K562 (cell line): ENCODE results near the gene NOSIP. TPM values are rescaled to one million over a fixed set of nuclear protein-coding genes. Genes with fewer than 3 reads are reported as not detected.
A peak's percentile ranks its signal among the peaks of the same experiment; 100 is the strongest.

Experiments
- ATAC-seq: fragments of 200-7000 bp; cut with Tn5 transposase; 3 replicates; pipeline ENCODE4 v1.9.1; 2020; ENCODE audit warnings: moderate library complexity
- BruUV-seq: library from RNA; stranded (reverse); fragments of 400-500 nt; replicated peaks from 2 replicates; lab custom pipeline; 2021; lab: Mats Ljungman, UMichigan
- CTCF ChIA-PET: fragments of 300-600 bp; formaldehyde crosslinking; extraction: SDS; loops from one replicate; lab custom pipeline; 2021; ENCODE audit warnings: low intra/inter-chr PET ratio; lab: Yijun Ruan, JAX
- POLR2A ChIA-PET: fragments of 300-600, 350-650 bp; sonication (Branson Sonifier 250); formaldehyde crosslinking; extraction: SDS; loops from one replicate; lab custom pipeline; 2021; ENCODE audit warnings: antibody characterized with exemption, inconsistent platforms; lab: Yijun Ruan, JAX
- DNase-seq, 4 experiments: peaks; one replicate each; pipeline versions ENCODE4 v3.0.0 to v3.0.0-alpha.2; 2011 to 2018; ENCODE audit warnings: low spot score in 3 of 4, mixed read lengths in 3 of 4; ENCODE audit errors: extremely low read depth in 1 of 4
- FAIRE-seq: peaks from 2 replicates; lab custom pipeline; 2011; peaks lifted over from hg19 to GRCh38; lab: Jason Lieb, UNC
- H2AFZ ChIP-seq: 2 replicates; pipeline ENCODE4 v1.6.0; 2011; ENCODE audit warnings: low read depth, low read length, control low read depth, inconsistent platforms
- H3K27ac ChIP-seq: fragments of 200-600 bp; 3 replicates; pipeline ENCODE4 v1.8.0; 2011; ENCODE audit warnings: low read depth, mild to moderate bottlenecking, control low read depth, inconsistent platforms, low read length, moderate library complexity, mixed read lengths; ENCODE audit errors: extremely low read depth
- H3K27me3 ChIP-seq, 2 experiments: fragments of 300-600 bp in 1 of 2; 2 replicates in 1 of 2; 3 replicates in 1 of 2; pipeline versions ENCODE4 v1.6.0 to v1.8.0; 2011; ENCODE audit warnings: inconsistent platforms in 2 of 2, low read length in 2 of 2, mild to moderate bottlenecking in 1 of 2, mixed read lengths in 1 of 2, moderate library complexity in 1 of 2; ENCODE audit not compliant: control insufficient read depth in 2 of 2, insufficient read depth in 2 of 2
- H3K36me3 ChIP-seq: fragments of 300-600 bp; 3 replicates; pipeline ENCODE4 v1.8.0; 2011; ENCODE audit warnings: mild to moderate bottlenecking, low read length, inconsistent platforms; ENCODE audit not compliant: control insufficient read depth, insufficient read depth
- H3K4me1 ChIP-seq, 2 experiments: fragments of 200-600 bp in 1 of 2; replicated peaks in 1 of 2; 2 replicates in 1 of 2; 3 replicates in 1 of 2; pipeline versions ENCODE4 v1.5.1 to v1.8.0; 2011; ENCODE audit warnings: inconsistent platforms in 2 of 2, low read length in 2 of 2, mild to moderate bottlenecking in 1 of 2, mixed read lengths in 1 of 2, moderate library complexity in 1 of 2; ENCODE audit not compliant: control insufficient read depth in 2 of 2, insufficient read depth in 2 of 2
- H3K4me2 ChIP-seq: 2 replicates; pipeline ENCODE4 v1.6.1; 2011; ENCODE audit warnings: low read length, control low read depth, inconsistent platforms, mixed read lengths; ENCODE audit not compliant: insufficient read depth
- H3K4me3 ChIP-seq: fragments of 200-600 bp; sonication (generic), shearing (Covaris generic); 2 replicates; pipeline ENCODE4 v1.5.1; 2016; ENCODE audit warnings: control low read depth, inconsistent platforms
- H3K79me2 ChIP-seq: fragments of 200-600 bp; 3 replicates; pipeline ENCODE4 v1.8.0; 2011; ENCODE audit warnings: low read length, inconsistent platforms; ENCODE audit not compliant: control insufficient read depth, insufficient read depth
- H3K9ac ChIP-seq, 2 experiments: 2 replicates each; pipeline versions ENCODE4 v1.6.0 to v1.6.1; 2011; ENCODE audit warnings: low read depth in 2 of 2, low read length in 2 of 2, control low read depth in 1 of 2, inconsistent platforms in 1 of 2, mild to moderate bottlenecking in 1 of 2, mixed read lengths in 1 of 2; ENCODE audit not compliant: insufficient read depth in 1 of 2
- H3K9me1 ChIP-seq: one replicate; pipeline ENCODE4 v1.6.0; 2011; ENCODE audit warnings: inconsistent platforms, mild to moderate bottlenecking, low read length, moderate library complexity; ENCODE audit not compliant: control insufficient read depth, insufficient read depth
- H3K9me3 ChIP-seq: replicated peaks from 2 replicates; pipeline ENCODE4 v1.5.1; 2011; ENCODE audit warnings: low read depth, low read length, inconsistent platforms; ENCODE audit not compliant: control insufficient read depth, insufficient read depth
- H4K20me1 ChIP-seq: replicated peaks from 2 replicates; pipeline ENCODE4 v1.6.1; 2011; ENCODE audit warnings: low read length, inconsistent platforms, mixed read lengths; ENCODE audit not compliant: control insufficient read depth, insufficient read depth
- FOXO4 ChIP-seq: fragments of 450-650 bp; formaldehyde crosslinking; IDR thresholded peaks from 2 replicates; pipeline ENCODE4 v1.4.0; 2020; ENCODE audit warnings: mild to moderate bottlenecking, moderate library complexity
- ZFP36 ChIP-seq: fragments of 150-350 bp; IDR thresholded peaks from 2 replicates; pipeline ENCODE4 v1.6.1; 2018; ENCODE audit warnings: low read length, low read depth; ENCODE audit not compliant: partially characterized antibody
- ZNF766 ChIP-seq: fragments of 200-800 bp; sonication (Bioruptor generic); conservative IDR thresholded peaks from 2 replicates; pipeline ENCODE4 v1.6.1; 2016; ENCODE audit warnings: missing genetic modification characterization, missing compliant biosample characterization
- WGBS: fragments of 100-300 bp; shearing (Covaris generic); methylation state at CpG from one replicate; pipeline ENCODE4 v1.1.6; 2016; ENCODE audit warnings: low coverage, mixed read lengths; ENCODE audit not compliant: insufficient coverage; ENCODE audit errors: missing lambda C conversion rate; 5-methylcytosine and 5-hydroxymethylcytosine counted together
- in situ Hi-C: fragments of 300-500 bp; cut with MboI; formaldehyde crosslinking; loops from 4 replicates; pipeline ENCODE4 v1.15.0; 2018; ENCODE audit warnings: inconsistent platforms, mixed read lengths
- intact Hi-C: fragments of 100-400 bp; cut with micrococcal nuclease; formaldehyde crosslinking; loops from 2 replicates; pipeline ENCODE4 v1.14.2; 2022
- polyA plus RNA-seq, 8 experiments: library from polyadenylated mRNA; depleted of rRNA in 4 of 8; stranded (reverse) in 5 of 8; unstranded in 3 of 8; fragments of >200 nt; fragmentation: Nextera tagmentation in 2 of 8; fragmentation: Illumina TruSeq in 1 of 8; extraction: Ambion mirVana in 2 of 8; extraction: Trizol in 1 of 8; gene quantifications; 2 replicates each; pipeline versions ENCODE4 v1.2.1 to v1.2.3, GENCODE V29; 2011 to 2014; ENCODE audit warnings: inconsistent platforms in 1 of 8, missing spikeins in 1 of 8
- total RNA-seq, 7 experiments: library from RNA; depleted of rRNA in 6 of 7; stranded (reverse); fragments of >200 nt in 6 of 7; fragmentation: Illumina TruSeq in 2 of 7; extraction: Trizol in 2 of 7; gene quantifications; 2 replicates each; pipeline versions ENCODE4 v1.2.1 to v1.2.3, GENCODE V29; 2011 to 2021; ENCODE audit warnings: low replicate concordance in 1 of 7

NOSIP gene
- total and polyA plus RNA-seq, 9 of the 15 experiments (the other 6 are each of a cell fraction or from before 2014, with no cell fraction given): 14.4 to 153 (median 79.9) TPM

GRCh38 chr19:49573425-49573824, 6.9 kb downstream of the NOSIP start:
- H3K4me1 ChIP-seq: peaks cover 12 to 21% of the 10 kb centered on the region in 2 experiments
- FAIRE-seq: no peak
- H3K9ac ChIP-seq: 0 out of 4 replicates have a peak overlapping the region, but pooled peaks of 1 of the 2 experiments have one; percentile 32
- CTCF ChIA-PET: no interaction called here
- no TSS peak for BruUV-seq
- H3K36me3 ChIP-seq: peaks cover 28% of the 10 kb centered on the region; the same call in 2 of the 3 replicates
- no peak overlapping the region for H3K4me3 ChIP-seq
- no peaks in the 10 kb centered on the region for H3K9me1 ChIP-seq
- H3K9me3 ChIP-seq: no peaks in the 10 kb centered on the region
- in situ Hi-C loops: no loop called here
- no peak for DNase-seq
- peaks cover 48% of the 10 kb centered on the region for H3K79me2 ChIP-seq
- ATAC-seq: no peak
- TF ChIP-seq ZNF766: no peak
- TF ChIP-seq, all 486 proteins: peak for 0
- Histone ChIP-seq H2AFZ (no peak overlapping the region), H4K20me1 (peaks cover 1% of the 10 kb centered on the region; the same call in 1 of the 2 replicates), H3K27ac (no peak overlapping the region), H3K27me3 (no peaks in the 10 kb centered on the region), H3K4me2 (no peak overlapping the region)
- intact Hi-C loops: loop anchor here (5.0 kb wide), 1 partner anchor 104 kb away; the partner anchor contains the start of gene PRMT1
- WGBS: 76% methylated on average over 3 of the region's 3 CpGs
- POLR2A ChIA-PET: interaction anchor here (0.5 to 1.7 kb wide), 4 partner anchors 17 to 165 kb away, joined by 3 to 9 read pairs (median 5); partner anchors contain the start of genes PRR12 and RPS11

DNA sequence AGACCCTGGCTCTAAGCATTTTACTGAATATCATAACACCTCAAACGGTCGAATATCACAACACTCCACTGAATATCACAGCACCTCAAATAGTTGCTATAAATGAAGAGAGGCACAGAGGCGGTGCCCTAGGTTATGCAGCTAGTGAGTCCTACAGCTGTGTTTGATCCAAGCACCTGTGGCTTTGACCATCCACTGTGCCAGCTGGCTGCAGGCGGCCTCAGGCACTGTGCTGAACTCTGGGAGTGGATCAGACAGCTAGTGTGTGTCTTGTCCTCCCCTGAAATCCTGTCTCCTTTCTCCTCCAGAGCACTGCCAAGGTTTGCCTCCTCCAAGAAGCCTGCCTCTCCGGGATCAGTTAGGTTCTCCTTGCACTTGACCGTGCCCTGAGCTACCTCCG, 7.3 kb downstream of the NOSIP start:
- Histone ChIP-seq H4K20me1 (peaks cover 3% of the 10 kb centered on the region; the same call in 1 of the 2 replicates), H3K36me3 (peaks cover 32% of the 10 kb centered on the region), H3K9me1 (peaks cover 1% of the 10 kb centered on the region), H3K9me3 (no peaks in the 10 kb centered on the region), H3K4me3 (no peak overlapping the region), H2AFZ (no peak overlapping the region), H3K4me1 (peaks cover 16 to 21% of the 10 kb centered on the region in 2 experiments), H3K4me2 (no peak overlapping the region), H3K27me3 (no peaks in the 10 kb centered on the region), H3K27ac (no peak overlapping the region), H3K79me2 (peaks cover 48% of the 10 kb centered on the region), H3K9ac (0 out of 4 replicates have a peak overlapping the region, but pooled peaks of 1 of the 2 experiments have one; percentile 32)
- intact Hi-C loops (loop anchor here (5.0 kb wide), 1 partner anchor 104 kb away; the partner anchor contains the start of gene PRMT1), in situ Hi-C loops (no loop called here)
- ChIA-PET CTCF (no interaction called here), POLR2A (interaction anchor here (0.5 kb wide), 1 partner anchor 165 kb away, joined by 3 read pairs; no protein-coding TSS in a partner anchor)
- no TSS peak for BruUV-seq
- 88% methylated on average over 7 of the region's 7 CpGs for WGBS
- DNase-seq: no peak
- no peak for ATAC-seq
- TF ChIP-seq ZFP36: peak; percentile 31
- TF ChIP-seq FOXO4 (CRISPR knock-in tag): no peak
- no peak for FAIRE-seq
